Keratinocyte (primary cell): ENCODE results near the gene PPY. TPM values are rescaled to one million over a fixed set of nuclear protein-coding genes. Genes with fewer than 3 reads are reported as not detected.
"Not testable (repeated sequence)": the region's sequence is repeated elsewhere in the genome, so short reads cannot be mapped to it uniquely, and the experiment has no call there.

Experiments
- DNase-seq: peaks from one replicate; pipeline ENCODE4 v3.0.0-alpha.2; 2011; ENCODE audit warnings: low read depth, missing footprints, low spot score
- FAIRE-seq: peaks from 2 replicates; lab custom pipeline; 2011; peaks lifted over from hg19 to GRCh38; lab: Jason Lieb, UNC
- H2AFZ ChIP-seq: 2 replicates; pipeline ENCODE4 v1.6.0; 2012; ENCODE audit warnings: low read length, control low read depth, inconsistent platforms; ENCODE audit not compliant: control insufficient read depth
- H3K27ac ChIP-seq: 2 replicates; pipeline ENCODE4 v1.5.1; 2011; ENCODE audit warnings: low read length; ENCODE audit not compliant: control insufficient read depth, insufficient read depth
- H3K27me3 ChIP-seq: 3 replicates; pipeline ENCODE4 v1.6.0; 2011; ENCODE audit warnings: low read length; ENCODE audit not compliant: control insufficient read depth, insufficient read depth; ENCODE audit errors: extremely low read depth
- H3K36me3 ChIP-seq, 2 experiments: 2 replicates in 1 of 2; 3 replicates in 1 of 2; pipeline ENCODE4 v1.5.1; 2011; ENCODE audit warnings: low read length in 2 of 2, mild to moderate bottlenecking in 1 of 2; ENCODE audit not compliant: control insufficient read depth in 2 of 2, insufficient read depth in 2 of 2; ENCODE audit errors: extremely low read depth in 1 of 2
- H3K4me1 ChIP-seq: 3 replicates; pipeline ENCODE4 v1.5.1; 2011; ENCODE audit warnings: low read length; ENCODE audit not compliant: control insufficient read depth, insufficient read depth; ENCODE audit errors: extremely low read depth
- H3K4me2 ChIP-seq: 3 replicates; pipeline ENCODE4 v1.6.0; 2011; ENCODE audit warnings: low read depth, low read length; ENCODE audit not compliant: control insufficient read depth, insufficient read depth; ENCODE audit errors: extremely low read depth
- H3K4me3 ChIP-seq, 3 experiments: fragments of 200-600 bp in 1 of 3; sonication (generic) in 1 of 3; 2 replicates in 2 of 3; 3 replicates in 1 of 3; pipeline ENCODE4 v1.5.1; 2011 to 2016; ENCODE audit warnings: low read length in 3 of 3, mild to moderate bottlenecking in 3 of 3, control low read depth in 2 of 3, inconsistent platforms in 1 of 3, low read depth in 1 of 3, mixed read lengths in 1 of 3, mixed run types in 1 of 3, moderate library complexity in 1 of 3; ENCODE audit not compliant: control insufficient read depth in 2 of 3, insufficient read depth in 2 of 3; ENCODE audit errors: extremely low read depth in 1 of 3
- H3K79me2 ChIP-seq: 2 replicates; pipeline ENCODE4 v1.6.0; 2012; ENCODE audit warnings: low read length; ENCODE audit not compliant: control insufficient read depth, insufficient read depth
- H3K9ac ChIP-seq: 3 replicates; pipeline ENCODE4 v1.6.0; 2011; ENCODE audit warnings: low read length; ENCODE audit not compliant: control insufficient read depth, insufficient read depth; ENCODE audit errors: extremely low read depth
- H3K9me1 ChIP-seq: 3 replicates; pipeline ENCODE4 v1.6.0; 2011; ENCODE audit warnings: low read length; ENCODE audit not compliant: control insufficient read depth, insufficient read depth; ENCODE audit errors: extremely low read depth
- H3K9me3 ChIP-seq: 2 replicates; pipeline ENCODE4 v1.5.1; 2012; ENCODE audit warnings: low read depth, low read length; ENCODE audit not compliant: control insufficient read depth
- H4K20me1 ChIP-seq: 3 replicates; pipeline ENCODE4 v1.6.0; 2011; ENCODE audit warnings: low read length; ENCODE audit not compliant: control insufficient read depth, insufficient read depth; ENCODE audit errors: extremely low read depth
- CTCF ChIP-seq, 3 experiments: IDR thresholded peaks in 1 of 3; conservative IDR thresholded peaks in 1 of 3; optimal IDR thresholded peaks in 1 of 3; 2 replicates in 2 of 3; 3 replicates in 1 of 3; pipeline versions ENCODE3 to v1.5.1; 2011; ENCODE audit warnings: low read length in 3 of 3, mild to moderate bottlenecking in 3 of 3, moderate library complexity in 2 of 3, control low read depth in 1 of 3, inconsistent platforms in 1 of 3; ENCODE audit not compliant: insufficient read depth in 2 of 3; ENCODE audit errors: extremely low read depth in 1 of 3
- EZH2 ChIP-seq: IDR thresholded peaks from one replicate; pipeline ENCODE4 v1.6.1; 2012; ENCODE audit warnings: inconsistent platforms, mild to moderate bottlenecking, low read length, moderate library complexity
- dilution Hi-C: fragments of 300-500 bp; cut with MboI; formaldehyde crosslinking; loops from one replicate; pipeline ENCODE4 v1.7.0; 2020; ENCODE audit warnings: low sequenced_read_pairs; ENCODE audit not compliant: extremely low pct_ligation_motif_present
- polyA plus RNA-seq, 5 experiments: library from polyadenylated mRNA; depleted of rRNA in 3 of 5; stranded (reverse) in 3 of 5; stranded (forward) in 1 of 5; unstranded in 1 of 5; fragments of >200 nt; gene quantifications; 1 replicate in 1 of 5; 2 replicates in 3 of 5; 3 replicates in 1 of 5; pipeline versions ENCODE4 v1.2.1 to v1.2.3, GENCODE V29; 2011 to 2012; ENCODE audit warnings: missing spikeins in 2 of 5, low read depth in 1 of 5, low replicate concordance in 1 of 5

PPY gene
- polyA plus RNA-seq, 1 donor (not counting 4 experiments of a cell fraction or from before 2014, with no cell fraction given): not detected

GRCh38 chr17:43928609-43929008, 13.7 kb downstream of the PPY start:
- Histone ChIP-seq H3K4me3 (no peak overlapping the region), H4K20me1 (no peaks in the 10 kb centered on the region), H3K9me3 (no peaks in the 10 kb centered on the region), H3K36me3 (no peaks in the 10 kb centered on the region), H3K9ac (no peak overlapping the region), H3K27ac (no peak overlapping the region), H3K4me2 (no peak overlapping the region), H3K79me2 (no peaks in the 10 kb centered on the region), H3K4me1 (peaks cover 3% of the 10 kb centered on the region), H3K9me1 (no peaks in the 10 kb centered on the region), H2AFZ (no peak overlapping the region), H3K27me3 (peaks cover 28% of the 10 kb centered on the region)
- no peak for FAIRE-seq
- dilution Hi-C loops: no loop called here
- TF ChIP-seq EZH2: no peak
- no peak for TF ChIP-seq CTCF (optimal IDR thresholded peaks at IDR 0.05 in 1 of 3, IDR thresholded peaks at IDR 0.05 in 1 of 3, conservative IDR thresholded peaks at IDR 0.05 in 1 of 3; ENCODE audit: extremely low read depth in 1 of 3, insufficient read depth in 2 of 3, low read length in 3 of 3)
- DNase-seq: no peak

- H3K9me3 ChIP-seq, H2AFZ ChIP-seq, FAIRE-seq, H3K9me1 ChIP-seq, H3K79me2 ChIP-seq, H3K9ac ChIP-seq, H4K20me1 ChIP-seq, H3K4me3 ChIP-seq, H3K27ac ChIP-seq, H3K36me3 ChIP-seq, DNase-seq, dilution Hi-C loops, H3K4me1 ChIP-seq, H3K4me2 ChIP-seq: not testable (repeated sequence)
- H3K27me3 ChIP-seq: peaks cover 28% of the 10 kb centered on the region
- TF ChIP-seq EZH2: peak; percentile 75
Observed at GRCh38 chr17:43927929-43928328, 14.3 kb downstream of the PPY start.
